GM18526 (cell line): ENCODE measurements around the gene MYH11.

Experiments
- POLR2A ChIP-seq: IDR thresholded peaks from 3 replicates; pipeline ENCODE4 v1.6.1; 2011; ENCODE audit not compliant: insufficient read length; ENCODE audit errors: extremely low read depth

Gene MYH11

GRCh38 chr16:15764112-15764511 is 92.7 kb downstream of the MYH11 start:
- TF ChIP-seq POLR2A = no peak

- no peak for TF ChIP-seq POLR2A
Observed at GRCh38 chr16:15760129-15760528, 96.7 kb downstream of the MYH11 start.

- TF ChIP-seq POLR2A = no peak
Observed at GRCh38 chr16:15759070-15759469, 97.8 kb downstream of the MYH11 start.

- no peak for TF ChIP-seq POLR2A
Observed at GRCh38 chr16:15757630-15758251, 99.1 kb downstream of the MYH11 start.

- TF ChIP-seq POLR2A = no peak
Observed at GRCh38 chr16:15757077-15757386, 99.8 kb downstream of the MYH11 start.

GRCh38 chr16:15754821-15755534 is 101.8 kb downstream of the MYH11 start:
- no peak for TF ChIP-seq POLR2A

- no peak for TF ChIP-seq POLR2A
Observed at GRCh38 chr16:15752717-15753488, 103.9 kb downstream of the MYH11 start.

- no peak for TF ChIP-seq POLR2A
Observed at GRCh38 chr16:15751940-15752339, 104.9 kb downstream of the MYH11 start.

- no peak for TF ChIP-seq POLR2A
Observed at GRCh38 chr16:15749985-15750384, 106.8 kb downstream of the MYH11 start.

GRCh38 chr16:15749371-15749770 is 107.5 kb downstream of the MYH11 start:
- no peak for TF ChIP-seq POLR2A

- no peak for TF ChIP-seq POLR2A
Observed at GRCh38 chr16:15748654-15749053, 108.2 kb downstream of the MYH11 start.

- TF ChIP-seq POLR2A = no peak
Observed at GRCh38 chr16:15747937-15748336, 108.9 kb downstream of the MYH11 start.

GRCh38 chr16:15746332-15746731 is 110.5 kb downstream of the MYH11 start:
- TF ChIP-seq POLR2A = no peak

- no peak for TF ChIP-seq POLR2A
Observed at GRCh38 chr16:15743657-15744056, 113.2 kb downstream of the MYH11 start.

- no peak for TF ChIP-seq POLR2A
Observed at GRCh38 chr16:15742716-15743115, 114.1 kb downstream of the MYH11 start.

- TF ChIP-seq POLR2A = no peak
Observed at GRCh38 chr16:15741207-15741871, 115.5 kb downstream of the MYH11 start.
